Ascending aorta (tissue), 2 donors: ENCODE measurements around the gene TSC2. TPM values are rescaled to one million over a fixed set of nuclear protein-coding genes. Genes with fewer than 3 reads are reported as not detected.
"Not testable (repeated sequence)": the region's sequence is repeated elsewhere in the genome, so short reads cannot be mapped to it uniquely, and the experiment has no call there.

Experiments used
- DNase-seq, 2 donors: peaks; one replicate each; pipeline ENCODE4 v3.0.0-alpha.2; 2019; ENCODE audit warnings: low spot score in 2 of 2
- H3K27ac ChIP-seq, 2 donors: fragments of 200-600 bp; sonication (generic); one replicate each; pipeline ENCODE4 v1.5.1; 2016 to 2017; ENCODE audit warnings: mild to moderate bottlenecking in 1 of 2
- H3K27me3 ChIP-seq: fragments of 200-600 bp; sonication (generic); one replicate; pipeline ENCODE4 v1.5.1; 2017
- H3K36me3 ChIP-seq, 2 donors: fragments of 200-600 bp; sonication (generic); one replicate each; pipeline ENCODE4 v1.5.1; 2016
- H3K4me1 ChIP-seq, 2 donors: fragments of 200-600 bp; sonication (generic); one replicate each; pipeline ENCODE4 v1.5.1; 2016 to 2017; ENCODE audit warnings: mild to moderate bottlenecking in 1 of 2
- H3K4me3 ChIP-seq, 2 donors: fragments of 200-600 bp; sonication (generic); one replicate each; pipeline ENCODE4 v1.5.1; 2016 to 2017; ENCODE audit warnings: mild to moderate bottlenecking in 1 of 2
- H3K9me3 ChIP-seq, 2 donors: fragments of 200-600 bp; sonication (generic); one replicate each; pipeline ENCODE4 v1.5.1; 2016
- CTCF ChIP-seq, 3 experiments: fragments of 200-600 bp in 2 of 3; fragments of 450-650 bp in 1 of 3; sonication (generic) in 2 of 3; IDR thresholded peaks; one replicate each; pipeline ENCODE4 v1.5.1; 2016 to 2019; ENCODE audit warnings: antibody characterized with exemption in 3 of 3, mild to moderate bottlenecking in 1 of 3, moderate library complexity in 1 of 3
- intact Hi-C: fragments of 100-400 bp; cut with DNase I; formaldehyde crosslinking; loops from one replicate; pipeline ENCODE4 v1.15.1; 2023
- total RNA-seq: library from RNA; depleted of rRNA; stranded (reverse); fragments of >200 nt; gene quantifications from one replicate; pipeline ENCODE4 v1.1.0, GENCODE V29; 2016

The TSC2 gene
- total RNA-seq, 1 donor from 2014 or later, result 258 TPM

GRCh38 chr16:2030036-2030435 is 17.7 kb upstream of the TSC2 start:
- Histone ChIP-seq H3K27me3 (no peaks in the 10 kb centered on the region), H3K4me3 (no peak overlapping the region), H3K27ac (peak overlapping the region in 1 of 2 donors; percentile 19), H3K9me3 (no peaks in the 10 kb centered on the region), H3K4me1 (peaks cover 24 to 43% of the 10 kb centered on the region in 2 donors), H3K36me3 (no peaks in the 10 kb centered on the region)
- DNase-seq, result no peak
- intact Hi-C loops, result no loop called here
- TF ChIP-seq CTCF (IDR thresholded peaks at IDR 0.05), result no peak

- no peak for DNase-seq
- Histone ChIP-seq H3K9me3 (no peaks in the 10 kb centered on the region), H3K4me1 (peaks cover 31 to 50% of the 10 kb centered on the region in 2 donors), H3K27ac (peak overlapping the region in 1 of 2 donors; percentile 93), H3K27me3 (no peaks in the 10 kb centered on the region), H3K4me3 (no peak overlapping the region), H3K36me3 (no peaks in the 10 kb centered on the region)
- TF ChIP-seq CTCF (IDR thresholded peaks at IDR 0.05), result no peak
- intact Hi-C loops, result no loop called here
Observed at GRCh38 chr16:2031081-2031577, 16.7 kb upstream of the TSC2 start.

GRCh38 chr16:2032285-2033056 is 15.3 kb upstream of the TSC2 start:
- Histone ChIP-seq H3K4me1 (peaks cover 25 to 50% of the 10 kb centered on the region in 2 donors), H3K4me3 (peak overlapping the region in 1 of 2 donors; percentile 58), H3K36me3 (peaks cover 0 to 4% of the 10 kb centered on the region in 2 donors), H3K27ac (peak overlapping the region; percentile 93 to 97), H3K27me3 (no peaks in the 10 kb centered on the region), H3K9me3 (no peaks in the 10 kb centered on the region)
- DNase-seq, result no peak
- intact Hi-C loops, result no loop called here
- no peak for TF ChIP-seq CTCF (IDR thresholded peaks at IDR 0.05)

GRCh38 chr16:2033057-2033908 is 14.5 kb upstream of the TSC2 start:
- peaks cover 23 to 43% of the 10 kb centered on the region in 2 donors for H3K4me1 ChIP-seq
- H3K36me3 ChIP-seq, result peaks cover 4 to 12% of the 10 kb centered on the region in 2 donors
- no peak for TF ChIP-seq CTCF (IDR thresholded peaks at IDR 0.05)
- intact Hi-C loops, result no loop called here
- DNase-seq, result peak; percentile 39 to 92
- no peaks in the 10 kb centered on the region for H3K27me3 ChIP-seq
- H3K27ac ChIP-seq, result peak overlapping the region; percentile 93 to 97
- no peaks in the 10 kb centered on the region for H3K9me3 ChIP-seq
- H3K4me3 ChIP-seq, result peak overlapping the region; percentile 58 to 60

- DNase-seq, H3K9me3 ChIP-seq, intact Hi-C loops, H3K27me3 ChIP-seq: not testable (repeated sequence)
- peak overlapping the region; percentile 96 to 97 for H3K27ac ChIP-seq
- H3K4me1 ChIP-seq, result peaks cover 23 to 46% of the 10 kb centered on the region in 2 donors
- H3K36me3 ChIP-seq, result peaks cover 4 to 15% of the 10 kb centered on the region in 2 donors
- H3K4me3 ChIP-seq, result peak overlapping the region; percentile 58 to 60
Observed at GRCh38 chr16:2033909-2034695, 13.7 kb upstream of the TSC2 start.
